GM18502 (cell line): ENCODE measurements around the gene KRTAP1-1.
"Not testable (repeated sequence)": the region's sequence is repeated elsewhere in the genome, so short reads cannot be mapped to it uniquely, and the experiment has no call there.

ENCODE experiments used
- ATAC-seq: cut with Tn5 transposase; IDR thresholded peaks from one replicate; pipeline ENCODE4 v1.9.1; 2021; ENCODE audit warnings: mild to moderate bottlenecking; ENCODE audit not compliant: unreplicated experiment, poor library complexity

The KRTAP1-1 gene

DNA sequence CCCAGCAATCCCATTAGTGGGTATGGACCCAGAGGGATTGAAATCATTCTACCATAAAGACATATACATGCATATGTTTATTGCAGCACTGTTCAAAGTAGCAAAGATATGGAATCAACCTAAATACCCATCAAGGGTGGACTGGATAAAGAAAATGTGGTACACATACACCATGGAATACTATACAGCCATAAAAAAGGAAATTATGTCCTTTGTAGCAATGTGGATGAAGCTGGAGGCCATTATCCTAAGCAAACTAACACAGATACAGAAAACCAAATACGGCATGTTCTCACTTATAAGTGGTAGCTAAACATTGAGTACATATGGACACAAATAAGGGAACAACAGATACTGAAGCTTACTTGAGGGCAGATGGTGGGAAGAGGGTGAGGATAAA, 16.3 kb upstream of the KRTAP1-1 start:
- ATAC-seq = no peak

DNA sequence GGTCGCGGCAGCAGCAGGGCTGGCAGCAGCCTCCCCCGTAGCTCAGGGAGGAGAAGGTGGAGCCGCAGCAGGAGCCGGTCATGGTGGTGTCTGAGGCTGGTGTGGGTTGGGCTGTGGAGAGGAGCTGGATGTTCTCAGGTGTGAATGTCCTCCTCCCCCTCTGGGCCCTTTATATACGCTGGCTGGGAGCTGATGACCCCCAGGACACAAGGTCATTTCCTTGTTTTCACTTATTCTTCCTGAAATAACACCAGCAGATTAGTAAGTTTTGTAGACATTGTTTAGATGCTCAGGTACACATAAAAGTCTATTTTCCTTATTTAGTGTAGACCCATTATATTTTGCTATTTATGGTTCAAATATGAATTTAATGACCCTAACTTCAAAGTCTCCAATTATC, 13.9 kb upstream of the KRTAP1-1 start, which contains the start of gene KRTAP2-2:
Gene KRTAP2-2 (minus strand): TSS at position 101 of the 400 bp plus-strand sequence. CDS start 19 bp downstream, at position 82.
- not testable (repeated sequence) for ATAC-seq

GRCh38 chr17:41054556-41054955, 13.3 kb upstream of the KRTAP1-1 start:
- ATAC-seq = not testable (repeated sequence)

DNA sequence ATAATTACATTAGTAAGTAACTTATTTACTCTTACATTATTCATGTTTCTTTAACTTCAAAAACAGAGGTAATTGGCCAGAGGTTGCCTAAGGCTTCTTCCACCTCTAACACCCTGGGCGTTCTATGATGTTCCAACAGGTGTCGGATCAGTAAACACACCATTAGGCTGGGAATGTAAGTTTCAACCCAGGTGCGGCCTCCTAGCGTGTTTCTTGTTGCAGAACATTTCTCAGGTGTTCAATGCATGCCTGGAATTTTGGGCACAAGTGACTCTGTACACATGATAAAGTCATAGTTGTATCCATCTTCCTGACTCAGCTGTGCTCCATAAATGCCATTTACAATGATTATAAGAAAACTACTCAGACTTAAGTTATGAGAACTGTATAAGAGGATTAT, 12.8 kb upstream of the KRTAP1-1 start:
- no peak for ATAC-seq

DNA sequence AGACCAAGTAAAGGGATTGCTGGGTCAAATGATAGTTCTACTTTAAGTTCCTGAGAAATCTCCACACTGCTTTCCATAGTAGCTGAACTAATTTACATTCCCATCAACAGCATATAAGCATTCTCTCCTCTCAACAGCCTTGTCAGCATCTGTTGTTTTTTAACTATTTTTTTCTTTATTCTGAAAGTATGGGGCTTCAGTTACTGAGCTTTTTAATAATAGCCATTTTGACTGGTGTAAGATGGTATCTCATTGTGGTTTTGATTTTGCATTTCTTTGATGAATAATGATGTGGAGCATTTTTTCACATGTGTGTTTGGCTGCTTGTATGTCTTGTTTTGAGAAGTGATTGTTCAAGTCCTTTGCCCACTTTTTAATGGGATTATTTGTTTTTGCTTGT, 11.3 kb upstream of the KRTAP1-1 start:
- ATAC-seq = no peak

- no peak for ATAC-seq
Measured at GRCh38 chr17:41049110-41049509, 7.9 kb upstream of the KRTAP1-1 start.

GRCh38 chr17:41048441-41048840, 7.2 kb upstream of the KRTAP1-1 start:
- ATAC-seq = no peak

DNA sequence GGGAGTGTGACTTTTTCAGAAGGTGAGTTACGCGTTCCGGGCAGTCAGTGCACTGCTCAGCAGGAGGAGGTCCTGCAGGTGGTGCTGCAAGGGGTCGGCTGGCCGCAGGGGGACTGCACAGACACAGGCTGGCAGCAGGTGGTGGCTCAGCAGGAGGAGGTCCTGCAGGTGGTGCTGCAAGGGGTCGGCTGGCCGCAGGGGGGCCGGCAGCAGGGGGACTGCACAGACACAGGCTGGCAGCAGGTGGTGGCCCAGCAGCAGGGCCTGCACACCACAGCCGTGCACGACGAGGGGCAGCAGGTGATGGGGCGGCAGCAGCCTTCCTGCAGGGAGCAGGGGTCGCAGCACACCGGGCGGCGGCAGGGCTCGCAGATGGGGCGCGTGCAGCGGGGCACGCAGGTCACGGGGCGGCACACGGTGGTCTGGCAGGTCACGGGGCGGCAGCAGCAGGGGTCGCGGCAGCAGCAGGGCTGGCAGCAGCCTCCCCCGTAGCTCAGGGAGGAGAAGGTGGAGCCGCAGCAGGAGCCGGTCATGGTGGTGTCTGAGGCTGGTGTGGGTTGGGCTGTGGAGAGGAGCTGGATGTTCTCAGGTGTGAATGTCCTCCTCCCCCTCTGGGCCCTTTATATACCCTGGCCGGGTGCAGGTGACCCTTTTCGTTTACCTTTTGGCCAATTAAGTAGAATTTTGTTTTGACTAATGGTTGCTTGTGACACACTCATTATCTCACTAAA, 5.7 kb upstream of the KRTAP1-1 start, which contains the start of gene KRTAP2-1:
Gene KRTAP2-1 (minus strand): TSS at position 582 of the 731 bp plus-strand sequence. CDS start 49 bp downstream, at position 533.
- not testable (repeated sequence) for ATAC-seq

DNA sequence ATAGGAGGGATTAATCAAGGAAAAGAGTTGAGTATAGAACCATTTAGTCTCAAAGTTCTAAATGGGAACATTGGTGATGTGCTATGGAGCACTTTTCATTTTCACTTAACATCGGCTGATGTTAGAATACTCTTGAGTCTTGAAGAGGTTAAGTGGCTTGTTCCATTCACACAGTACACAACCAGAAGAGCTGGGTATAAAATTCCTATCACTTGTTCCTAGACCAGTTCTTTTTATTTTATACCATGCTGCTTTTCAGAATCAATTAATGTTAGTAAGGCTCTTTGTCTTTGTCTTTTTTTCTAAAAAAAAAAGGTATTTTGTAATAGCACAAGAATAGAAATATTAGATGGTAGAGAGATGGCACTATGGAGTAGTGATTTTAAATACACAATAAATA, 1.7 kb upstream of the KRTAP1-1 start:
- no peak for ATAC-seq

DNA sequence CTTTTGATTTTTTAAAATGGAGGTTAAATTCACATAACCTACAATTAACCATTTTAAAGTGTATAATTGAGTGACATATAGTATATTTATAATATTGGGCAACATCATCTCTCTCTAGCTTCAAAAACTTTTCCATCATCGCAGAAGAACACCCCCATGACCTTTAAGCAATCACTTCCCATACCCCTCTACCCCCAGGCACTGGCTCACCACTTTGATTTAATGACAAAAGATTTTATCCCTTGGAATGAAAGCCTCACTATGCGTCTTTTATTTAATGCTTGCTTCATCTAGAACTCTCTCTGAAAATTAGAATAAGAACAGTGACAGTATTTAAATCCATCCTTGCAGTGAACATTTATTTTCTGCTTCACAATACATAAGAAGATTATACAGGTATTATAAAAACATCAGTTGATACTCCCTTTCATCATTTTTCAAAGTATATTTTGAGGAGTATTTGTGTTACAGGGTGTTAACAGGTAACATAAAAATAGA, 3.3 kb downstream of the KRTAP1-1 start:
- ATAC-seq = no peak

- not testable (repeated sequence) for ATAC-seq
Measured at GRCh38 chr17:41034346-41034935, 6.8 kb downstream of the KRTAP1-1 start, which contains the start of gene KRTAP1-3. Gene KRTAP1-3, minus strand, starts transcription at chr17:41034874. Its CDS starts 53 bp downstream, at chr17:41034821.

GRCh38 chr17:41029633-41030245, 11.5 kb downstream of the KRTAP1-1 start, which contains the start of gene KRTAP1-4:
Gene KRTAP1-4, minus strand, starts transcription at chr17:41030195. Its CDS starts 117 bp downstream, at chr17:41030078.
- ATAC-seq = no peak

DNA sequence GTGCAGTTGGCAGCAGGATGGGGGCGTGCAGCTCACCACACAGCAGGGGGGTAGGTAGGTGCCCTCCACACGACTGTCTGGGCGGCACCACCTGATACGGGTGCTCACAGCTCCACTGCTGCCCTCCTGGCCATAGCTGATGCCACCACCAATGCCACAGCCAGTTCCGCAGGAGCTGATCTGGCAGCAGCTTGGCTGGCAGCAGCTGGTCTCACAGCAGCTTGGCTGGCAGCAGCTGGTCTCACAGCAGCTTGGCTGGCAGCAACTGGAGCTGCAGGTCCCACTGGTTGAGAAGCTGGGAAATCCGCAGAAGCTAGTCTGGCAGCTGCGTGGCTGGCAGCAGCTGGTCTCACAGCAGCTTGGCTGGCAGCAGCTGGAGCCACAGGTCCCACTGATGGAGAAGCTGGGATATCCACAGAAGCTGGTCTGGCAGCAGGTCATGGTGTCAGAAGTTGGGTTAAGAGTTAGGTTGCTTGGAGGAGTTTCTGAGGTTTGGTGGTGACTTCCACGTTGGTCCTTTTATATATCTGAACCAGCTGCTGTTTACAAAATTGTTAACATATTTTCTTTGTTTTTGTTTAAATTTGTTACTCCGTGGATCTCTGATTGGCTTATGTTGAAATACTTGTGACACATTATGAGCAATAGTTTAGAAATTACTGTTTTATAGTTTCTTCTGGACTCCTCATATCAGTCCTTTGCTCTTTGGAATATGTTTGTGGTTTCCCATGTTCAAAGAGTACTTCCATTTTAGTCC, 14.4 kb downstream of the KRTAP1-1 start, which contains the start of gene KRTAP1-5:
Gene KRTAP1-5 (minus strand): TSS at position 494 of the 757 bp plus-strand sequence. CDS start 53 bp downstream, at position 441.
- ATAC-seq = no peak

GRCh38 chr17:41024697-41025096, 16.6 kb downstream of the KRTAP1-1 start:
- ATAC-seq = no peak

- no peak for ATAC-seq
Measured at GRCh38 chr17:41020336-41020735, 20.9 kb downstream of the KRTAP1-1 start.

DNA sequence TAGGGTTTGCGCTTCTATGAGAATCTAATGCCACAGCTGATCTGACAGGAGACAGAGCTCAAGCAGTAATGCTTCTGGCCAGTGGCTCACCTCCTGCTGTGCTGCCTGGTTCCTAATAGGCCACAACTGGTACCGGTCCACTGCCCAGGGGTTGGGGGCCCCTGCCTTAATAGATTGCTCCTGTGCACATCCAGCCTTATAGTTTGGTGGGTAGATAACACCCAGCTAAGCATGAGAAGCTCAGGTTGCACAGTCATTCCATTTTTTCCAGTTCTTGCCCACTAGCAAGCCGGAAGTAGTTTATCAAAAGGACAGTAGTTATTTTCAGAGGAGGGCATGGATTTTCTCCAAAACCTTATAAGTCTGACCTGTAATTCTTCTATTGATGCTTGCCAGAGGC, 21.8 kb downstream of the KRTAP1-1 start:
- no peak for ATAC-seq

DNA sequence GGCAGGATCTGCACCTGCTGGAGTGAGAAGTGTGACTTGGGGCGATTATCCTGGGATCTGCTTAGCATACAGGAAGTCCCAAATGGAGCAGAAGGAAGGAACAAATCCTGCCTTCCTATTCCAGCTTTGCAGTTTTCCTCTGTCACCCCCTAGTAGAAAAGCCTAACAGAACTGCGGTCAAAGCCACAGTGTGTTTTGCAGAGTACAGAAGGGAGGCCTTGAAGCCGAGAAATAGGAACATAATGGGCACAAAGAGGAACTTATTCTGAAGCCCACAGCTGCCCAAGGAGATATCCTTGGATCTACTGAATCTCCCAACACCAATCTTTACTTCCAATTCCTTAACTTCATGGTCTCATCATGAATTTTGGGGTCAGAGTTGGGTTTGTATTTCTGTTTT, 22.7 kb downstream of the KRTAP1-1 start:
- ATAC-seq = no peak

DNA sequence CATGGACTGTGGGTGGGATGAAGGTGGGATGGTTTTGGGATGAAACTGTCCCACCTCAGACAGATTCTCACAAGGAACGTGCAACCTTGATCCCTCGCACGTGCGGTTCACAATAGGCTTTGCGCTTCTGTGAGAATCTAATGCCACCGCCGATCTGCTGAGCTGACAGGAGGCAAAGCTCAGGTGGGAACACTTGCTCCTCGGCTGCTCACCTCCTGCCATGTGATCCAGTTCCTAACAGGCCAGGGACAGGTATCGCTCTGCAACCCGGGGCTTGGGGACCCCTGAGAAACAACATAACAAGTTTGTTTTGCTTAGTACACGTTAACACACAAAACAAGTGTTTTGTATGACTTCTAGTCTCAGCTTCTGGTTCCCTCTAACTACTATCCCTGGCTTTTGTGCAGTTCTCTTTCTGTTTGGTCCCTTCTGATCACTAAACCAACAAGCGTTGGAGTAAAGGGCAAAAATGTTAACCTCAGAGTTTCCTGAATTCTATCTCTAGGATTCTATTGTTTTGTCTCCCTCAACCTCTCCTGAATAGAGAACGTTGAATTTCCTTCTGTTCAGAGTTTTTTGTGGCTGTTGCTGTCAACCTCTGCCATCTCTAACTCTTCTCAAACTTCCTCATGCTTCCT, 24.6 kb downstream of the KRTAP1-1 start:
- ATAC-seq = no peak

DNA sequence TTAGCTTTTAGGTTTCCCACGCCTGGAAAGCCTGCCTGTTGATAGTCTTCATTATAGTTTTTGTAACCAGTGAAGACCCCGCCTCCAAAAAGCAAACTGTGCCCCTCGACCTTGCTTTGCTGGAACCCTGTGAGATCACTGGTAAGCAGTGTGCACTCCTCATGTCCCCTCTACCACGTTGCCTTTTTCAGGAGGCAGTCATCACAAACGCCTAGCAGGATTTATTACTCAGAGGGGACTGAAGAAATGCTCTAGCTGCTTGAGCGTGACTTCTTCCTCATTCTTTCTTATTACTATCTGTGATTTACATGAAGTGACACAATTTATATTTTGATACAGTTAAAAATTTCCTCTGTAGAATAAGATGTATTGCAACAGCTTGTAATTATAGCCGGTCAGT, 25.8 kb downstream of the KRTAP1-1 start:
- ATAC-seq = no peak

- ATAC-seq = no peak
Measured at GRCh38 chr17:41013606-41014005, 27.6 kb downstream of the KRTAP1-1 start.
